Muscle of arm (tissue), 12 donors: ENCODE data around the gene ECEL1. TPM values are rescaled to one million over a fixed set of nuclear protein-coding genes. Genes with fewer than 3 reads are reported as not detected.
"Not testable (repeated sequence)": the region's sequence is repeated elsewhere in the genome, so short reads cannot be mapped to it uniquely, and the experiment has no call there.

ENCODE experiments used
- DNase-seq: peaks from one replicate; pipeline ENCODE4 v3.0.0-alpha.2; 2013
- polyA plus RNA-seq, 12 donors: library from polyadenylated mRNA; unstranded; fragments of 120-200 nt; gene quantifications; one replicate each; pipeline ENCODE4 v1.2.1, GENCODE V29; 2013; ENCODE audit not compliant: insufficient read length in 12 of 12

The ECEL1 gene
- polyA plus RNA-seq, 12 donors, result 0.24 to 1.2 (median 0.44) TPM; not detected in 2

GRCh38 chr2:232460171-232460570 lies 27.5 kb downstream of the ECEL1 start:
- DNase-seq, result no peak

GRCh38 chr2:232459419-232460035 lies 28.1 kb downstream of the ECEL1 start:
- DNase-seq, result no peak

GRCh38 chr2:232458661-232459418 lies 28.8 kb downstream of the ECEL1 start:
- no peak for DNase-seq

GRCh38 chr2:232458051-232458660 lies 29.5 kb downstream of the ECEL1 start:
- DNase-seq, result no peak

GRCh38 chr2:232457121-232458011 lies 30.3 kb downstream of the ECEL1 start:
- DNase-seq, result no peak

- no peak for DNase-seq
Measured at GRCh38 chr2:232456296-232457120, 31.1 kb downstream of the ECEL1 start.

GRCh38 chr2:232455426-232456255 lies 32.0 kb downstream of the ECEL1 start, which contains the start of gene ALPI:
TSS of gene ALPI (plus strand) at chr2:232456153. CDS start at chr2:232456200, 47 bp downstream.
- no peak for DNase-seq

GRCh38 chr2:232454630-232455029 lies 33.0 kb downstream of the ECEL1 start:
- DNase-seq, result no peak

GRCh38 chr2:232451645-232452044 lies 36.0 kb downstream of the ECEL1 start:
- DNase-seq, result not testable (repeated sequence)

- no peak for DNase-seq
Measured at GRCh38 chr2:232449964-232450363, 37.7 kb downstream of the ECEL1 start.

GRCh38 chr2:232448304-232448690 lies 39.3 kb downstream of the ECEL1 start:
- no peak for DNase-seq

- no peak for DNase-seq
Measured at GRCh38 chr2:232447638-232448303, 39.9 kb downstream of the ECEL1 start.

- DNase-seq, result no peak
Measured at GRCh38 chr2:232447091-232447620, 40.5 kb downstream of the ECEL1 start.

GRCh38 chr2:232446266-232446777 lies 41.3 kb downstream of the ECEL1 start:
- not testable (repeated sequence) for DNase-seq

GRCh38 chr2:232445149-232445885 lies 42.3 kb downstream of the ECEL1 start:
- DNase-seq, result not testable (repeated sequence)

GRCh38 chr2:232444409-232445148 lies 43.1 kb downstream of the ECEL1 start:
- DNase-seq, result no peak

- DNase-seq, result not testable (repeated sequence)
Measured at GRCh38 chr2:232443669-232444408, 43.8 kb downstream of the ECEL1 start.
